NB4 (cell line): ENCODE data around the gene FLT4.

Source experiments
- DNase-seq: peaks from one replicate; pipeline ENCODE4 v3.0.0; 2010; ENCODE audit warnings: low read depth
- H3K4me3 ChIP-seq: one replicate; pipeline ENCODE4 v1.5.1; 2011; ENCODE audit warnings: mild to moderate bottlenecking, low read depth, low read length, moderate library complexity
- CTCF ChIP-seq: IDR thresholded peaks from one replicate; pipeline ENCODE4 v1.5.1; 2012; ENCODE audit warnings: low read depth, low read length
- MYC ChIP-seq: IDR thresholded peaks from 2 replicates; pipeline ENCODE4 v1.6.1; 2011; ENCODE audit warnings: low read depth, low read length
- POLR2A ChIP-seq: IDR thresholded peaks from 2 replicates; pipeline ENCODE4 v1.6.1; 2011; ENCODE audit warnings: mild to moderate bottlenecking; ENCODE audit not compliant: insufficient read length; ENCODE audit errors: extremely low read depth
- TF ChIP-seq, protein P1 (sequence below): IDR thresholded peaks from 2 replicates; pipeline ENCODE4 v1.6.1; 2011; ENCODE audit warnings: low read depth, low read length

Gene FLT4

GRCh38 chr5:180649297-180650039, at the start of gene FLT4:
TSS of gene FLT4 (minus strand) at chr5:180649600. CDS start at chr5:180649545, 55 bp downstream.
- TF ChIP-seq MYC (no peak), POLR2A (no peak), CTCF (no peak)
- TF ChIP-seq, protein P1, sequence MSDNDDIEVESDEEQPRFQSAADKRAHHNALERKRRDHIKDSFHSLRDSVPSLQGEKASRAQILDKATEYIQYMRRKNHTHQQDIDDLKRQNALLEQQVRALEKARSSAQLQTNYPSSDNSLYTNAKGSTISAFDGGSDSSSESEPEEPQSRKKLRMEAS, result no peak
- no peak for DNase-seq
- H3K4me3 ChIP-seq, result no peak within 1 kb of the TSS

DNA sequence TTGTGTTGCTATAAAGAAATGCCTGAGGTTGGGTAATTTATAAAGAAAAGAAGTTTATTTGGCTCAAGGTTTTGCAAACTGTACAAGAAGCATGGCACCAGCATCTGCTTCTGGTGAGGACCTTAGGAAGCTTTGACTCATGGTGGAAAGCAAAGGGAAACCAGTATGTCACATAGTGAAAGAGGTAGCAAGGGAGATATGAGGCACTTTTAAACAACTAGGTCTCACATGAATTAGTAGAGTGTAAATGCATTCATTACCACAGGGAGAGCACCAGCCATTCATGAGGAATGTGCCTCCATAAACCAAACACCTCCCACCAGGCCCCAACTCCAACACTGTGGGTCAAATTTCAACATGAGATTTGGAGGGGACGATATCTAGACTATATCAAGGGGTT, 49.6 kb upstream of the FLT4 start:
- no peak for TF ChIP-seq POLR2A
- no peak for TF ChIP-seq MYC
- TF ChIP-seq CTCF, result no peak
- TF ChIP-seq, protein P1, result no peak
- DNase-seq, result no peak

DNA sequence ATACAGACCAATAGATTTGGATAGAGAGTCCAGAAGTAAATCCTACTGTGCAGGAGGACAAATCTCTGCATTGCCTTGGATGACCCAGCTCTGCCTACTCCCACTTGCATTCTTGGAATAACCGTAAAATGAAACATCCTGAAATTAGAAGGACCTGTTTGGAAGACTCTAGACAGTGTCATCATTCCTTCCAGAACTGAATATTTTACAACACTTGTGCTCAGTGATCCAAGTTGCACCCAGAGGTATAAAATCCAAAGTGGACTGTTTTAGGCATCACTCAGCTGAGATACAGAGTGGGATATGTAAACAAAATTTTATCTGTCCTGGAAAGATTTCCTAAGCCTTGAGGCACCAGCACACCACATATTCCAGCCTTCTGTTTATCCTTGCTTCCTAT, 46.7 kb upstream of the FLT4 start:
- H3K4me3 ChIP-seq, result no peak overlapping the region
- TF ChIP-seq CTCF (no peak), MYC (no peak), POLR2A (no peak)
- TF ChIP-seq, protein P1, result no peak
- no peak for DNase-seq

More for the DNA sequence above, 49.6 kb upstream of the FLT4 start:
- H3K4me3 ChIP-seq, result no peak overlapping the region

- H3K4me3 ChIP-seq, result no peak overlapping the region
- DNase-seq, result no peak
- TF ChIP-seq POLR2A (no peak), MYC (no peak), CTCF (no peak)
- TF ChIP-seq, protein P1, result no peak
These were observed 43.0 kb upstream of the FLT4 start for GRCh38 chr5:180692429-180692828.

- TF ChIP-seq MYC (no peak), POLR2A (no peak), CTCF (no peak)
- TF ChIP-seq, protein P1, result no peak
- DNase-seq, result no peak
- no peak overlapping the region for H3K4me3 ChIP-seq
These were observed 41.6 kb upstream of the FLT4 start for GRCh38 chr5:180691046-180691445.
